Ovary (tissue), 9 donors: Measurements from ENCODE around the gene GPER1. TPM values are rescaled to one million over a fixed set of nuclear protein-coding genes. Genes with fewer than 3 reads are reported as not detected.

Experiments used
- DNase-seq, 5 donors: peaks; one replicate each; pipeline ENCODE4 v3.0.0-alpha.2; 2019 to 2020
- H3K27ac ChIP-seq, 2 donors: fragments of 200-600 bp; one replicate each; pipeline versions ENCODE4 v1.5.1 to v1.8.0; 2019 to 2022
- H3K27me3 ChIP-seq: fragments of 200-600 bp; one replicate; pipeline ENCODE4 v1.8.0; 2022
- H3K36me3 ChIP-seq: fragments of 200-600 bp; sonication (generic); one replicate; pipeline ENCODE4 v1.5.1; 2019
- H3K4me1 ChIP-seq: one replicate; pipeline ENCODE4 v1.8.1; 2013; ENCODE audit warnings: mild to moderate bottlenecking, moderate library complexity; ENCODE audit not compliant: insufficient read depth
- H3K4me3 ChIP-seq: fragments of 200-600 bp; sonication (generic); one replicate; pipeline ENCODE4 v1.5.1; 2017
- H3K9me3 ChIP-seq, 2 donors: fragments of 200-600 bp in 1 of 2; sonication (generic) in 1 of 2; one replicate each; pipeline versions ENCODE4 v1.5.1 to v1.8.1; 2013 to 2019; ENCODE audit warnings: mild to moderate bottlenecking in 1 of 2, moderate library complexity in 1 of 2
- CTCF ChIP-seq, 3 donors: fragments of 450-650 bp in 2 of 3; fragments of 200-600 bp in 1 of 3; IDR thresholded peaks; one replicate each; pipeline versions ENCODE4 v1.5.1 to v1.8.0; 2016 to 2022; ENCODE audit warnings: antibody characterized with exemption in 3 of 3, mild to moderate bottlenecking in 1 of 3
- EP300 ChIP-seq: sonication (generic); formaldehyde crosslinking; IDR thresholded peaks from one replicate; pipeline ENCODE4 v1.6.1; 2017; ENCODE audit warnings: antibody characterized with exemption
- POLR2A ChIP-seq: fragments of 450-650 bp; IDR thresholded peaks from one replicate; pipeline ENCODE4 v1.6.1; 2017; ENCODE audit warnings: antibody characterized with exemption, mild to moderate bottlenecking, moderate library complexity
- WGBS, 3 donors: extraction: QIAGEN DNeasy Blood & Tissue Kit in 1 of 3; methylation state at CpG; one replicate each; pipeline versions ENCODE4 v1.1.5 to v1.1.7; 2013 to 2017; 5-methylcytosine and 5-hydroxymethylcytosine counted together
- intact Hi-C, 4 donors: fragments of 100-400 bp; cut with DNase I; formaldehyde crosslinking; loops; one replicate each; pipeline versions ENCODE4 v1.11.0 to v1.15.1; 2022 to 2023
- polyA plus RNA-seq, 2 donors: library from polyadenylated mRNA; stranded (reverse); fragments of 200-250 nt in 1 of 2; fragments of 350-450 nt in 1 of 2; fragmentation: Illumina TruSeq in 1 of 2; extraction: RNeasy Lipid Tissue Mini Kit (QIAGEN cat#74804) in 1 of 2; gene quantifications; one replicate each; pipeline ENCODE4 v1.2.3, GENCODE V29; 2013 to 2014
- total RNA-seq, 7 donors: library from RNA; depleted of rRNA in 2 of 7; stranded (reverse); fragments of >200 nt in 2 of 7; fragmentation: NEBNext Ultra II Directional in 3 of 7; extraction: Animal tissue kit (Norgen Biotek cat#: 25700) in 3 of 7; gene quantifications; one replicate each; pipeline versions ENCODE4 v1.1.0 to v1.2.4, GENCODE V29; 2016 to 2023
- donor health status: DM: no; HTN: no; CAD: no; lungs with moderate emphysema.
- donor health status: DM: no; HTN: no; CAD: no.
- donor health status: Bipolar disorder and iron deficiency.
- donor health status: DM: yes; HTN: yes; CAD: no.
- donor health status: DM: no; HTN: no; CAD: no.
- donor health status: DM: yes; HTN: yes; CAD: no.

Gene GPER1
- total and polyA plus RNA-seq, 9 donors, result 0.48 to 7.5 (median 2.9) TPM

- Histone ChIP-seq H3K9me3 (no peaks in the 10 kb centered on the region), H3K36me3 (no peaks in the 10 kb centered on the region), H3K27me3 (no peaks in the 10 kb centered on the region), H3K4me3 (no peak overlapping the region), H3K27ac (no peak overlapping the region), H3K4me1 (peaks cover 4% of the 10 kb centered on the region)
- DNase-seq, result no peak
- TF ChIP-seq CTCF (IDR thresholded peaks at IDR 0.05) (no peak), EP300 (no peak), POLR2A (no peak)
- WGBS, 3 donors, result 86 to 88% (median 87%) methylated on average over 11 to 12 of the region's 12 CpGs
- intact Hi-C loops, result loop anchor here in 1 of 4 donors (5.0 kb wide), 1 partner anchor 98 kb away; no protein-coding TSS in a partner anchor
These were observed 8.4 kb upstream of the GPER1 start for GRCh38 chr7:1079546-1079945.

- H3K9me3 ChIP-seq, result no peaks in the 10 kb centered on the region
- intact Hi-C loops, result loop anchor here in 2 of 4 donors (10.0 kb wide), 1 partner anchor 94 kb away; no protein-coding TSS in a partner anchor
- DNase-seq, result no peak
- 85 to 89% (median 85%) methylated on average over 38 of the region's 38 CpGs for WGBS, 3 donors
- H3K27ac ChIP-seq, result no peak overlapping the region
- no peak overlapping the region for H3K4me3 ChIP-seq
- peaks cover 4% of the 10 kb centered on the region for H3K4me1 ChIP-seq
- TF ChIP-seq CTCF (IDR thresholded peaks at IDR 0.05), result no peak
- H3K27me3 ChIP-seq, result no peaks in the 10 kb centered on the region
- no peaks in the 10 kb centered on the region for H3K36me3 ChIP-seq
These were observed 7.5 kb upstream of the GPER1 start for GRCh38 chr7:1080252-1080920.

- TF ChIP-seq CTCF (IDR thresholded peaks at IDR 0.05), result no peak
- no peak for TF ChIP-seq EP300
- TF ChIP-seq POLR2A, result no peak
- Histone ChIP-seq H3K27me3 (no peaks in the 10 kb centered on the region), H3K4me1 (peaks cover 4% of the 10 kb centered on the region), H3K27ac (no peak overlapping the region), H3K9me3 (no peaks in the 10 kb centered on the region), H3K36me3 (no peaks in the 10 kb centered on the region), H3K4me3 (no peak overlapping the region)
- intact Hi-C loops, result loop anchor here in 2 of 4 donors (10.0 kb wide), 1 partner anchor 94 kb away; no protein-coding TSS in a partner anchor
- no peak for DNase-seq
- 88 to 92% (median 90%) methylated on average over 15 to 16 of the region's 16 CpGs for WGBS, 3 donors
These were observed 7.0 kb upstream of the GPER1 start for GRCh38 chr7:1080921-1081255.

- no peak for DNase-seq
- TF ChIP-seq POLR2A (no peak), EP300 (no peak), CTCF (IDR thresholded peaks at IDR 0.05) (no peak)
- Histone ChIP-seq H3K36me3 (no peaks in the 10 kb centered on the region), H3K27ac (no peak overlapping the region), H3K27me3 (no peaks in the 10 kb centered on the region), H3K9me3 (no peaks in the 10 kb centered on the region), H3K4me3 (no peak overlapping the region), H3K4me1 (peaks cover 2% of the 10 kb centered on the region)
- WGBS, 3 donors, result 82 to 90% (median 88%) methylated on average over 20 of the region's 20 CpGs
- intact Hi-C loops, result loop anchor here in 2 of 4 donors (10.0 kb wide), 1 partner anchor 93 kb away; no protein-coding TSS in a partner anchor
These were observed 6.6 kb upstream of the GPER1 start for GRCh38 chr7:1081336-1081735.
